HG03460 (cell line): ENCODE data around the gene NSMCE3.
"Not testable (repeated sequence)": the region's sequence is repeated elsewhere in the genome, so short reads cannot be mapped to it uniquely, and the experiment has no call there.

Source experiments
- ATAC-seq: cut with Tn5 transposase; IDR thresholded peaks from one replicate; pipeline ENCODE4 v1.9.1; 2021; ENCODE audit not compliant: unreplicated experiment

Gene NSMCE3

DNA sequence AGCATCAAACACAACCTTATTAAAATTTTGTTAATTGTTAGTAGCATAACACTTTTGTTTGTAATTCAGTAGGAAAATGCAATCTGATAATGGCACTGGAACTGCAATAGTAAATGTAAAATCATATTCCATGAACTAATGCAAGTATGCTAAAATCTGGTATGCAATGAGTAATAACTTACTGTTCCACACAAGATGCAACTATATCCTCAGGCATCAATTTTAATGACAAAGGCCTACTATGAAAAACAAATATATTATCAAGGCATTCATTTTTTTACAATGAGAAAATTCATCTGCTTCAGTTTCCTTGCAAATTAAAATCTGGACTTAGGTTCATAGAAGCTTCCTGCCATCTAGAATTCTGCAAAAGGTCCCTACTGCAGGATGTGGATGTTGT is 1.4 kb upstream of the NSMCE3 start:
- no peak for ATAC-seq

DNA sequence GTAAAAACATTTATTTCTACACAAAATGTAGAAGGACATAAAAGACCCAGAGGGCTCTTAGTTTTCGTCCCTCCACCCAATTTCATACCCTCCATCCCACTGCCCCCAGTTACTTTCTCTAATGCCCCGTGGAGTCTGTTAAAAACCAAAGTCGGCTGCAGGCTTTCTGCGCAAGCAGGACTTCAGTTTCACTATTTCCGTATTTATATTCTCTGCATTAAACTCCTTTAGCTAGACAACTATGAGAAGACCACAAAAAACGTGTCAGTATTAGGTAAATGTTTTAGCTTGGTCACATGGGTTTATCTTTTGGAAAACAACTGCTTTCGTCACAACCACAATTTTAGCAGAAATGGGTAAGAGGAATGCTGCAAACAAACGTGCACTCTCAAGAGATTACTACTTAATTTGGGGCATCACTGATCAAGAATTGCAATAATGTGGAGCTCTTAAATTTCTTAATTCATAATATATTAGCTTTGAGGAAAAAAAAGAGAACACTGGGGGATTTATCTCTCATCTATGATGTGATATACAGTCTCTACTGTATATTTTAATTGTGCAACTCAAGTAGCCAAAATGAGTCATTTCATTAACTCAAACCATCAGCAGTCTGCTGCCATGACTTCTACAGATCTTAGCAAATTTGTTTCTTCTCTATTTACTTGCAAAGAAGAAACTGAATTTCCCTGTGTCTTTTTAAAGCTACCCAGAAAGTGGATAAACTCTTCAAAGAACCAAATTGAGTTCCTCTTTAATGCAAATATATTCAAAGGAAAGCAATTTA is 740 bp upstream of the NSMCE3 start:
- peak; percentile 28 for ATAC-seq

DNA sequence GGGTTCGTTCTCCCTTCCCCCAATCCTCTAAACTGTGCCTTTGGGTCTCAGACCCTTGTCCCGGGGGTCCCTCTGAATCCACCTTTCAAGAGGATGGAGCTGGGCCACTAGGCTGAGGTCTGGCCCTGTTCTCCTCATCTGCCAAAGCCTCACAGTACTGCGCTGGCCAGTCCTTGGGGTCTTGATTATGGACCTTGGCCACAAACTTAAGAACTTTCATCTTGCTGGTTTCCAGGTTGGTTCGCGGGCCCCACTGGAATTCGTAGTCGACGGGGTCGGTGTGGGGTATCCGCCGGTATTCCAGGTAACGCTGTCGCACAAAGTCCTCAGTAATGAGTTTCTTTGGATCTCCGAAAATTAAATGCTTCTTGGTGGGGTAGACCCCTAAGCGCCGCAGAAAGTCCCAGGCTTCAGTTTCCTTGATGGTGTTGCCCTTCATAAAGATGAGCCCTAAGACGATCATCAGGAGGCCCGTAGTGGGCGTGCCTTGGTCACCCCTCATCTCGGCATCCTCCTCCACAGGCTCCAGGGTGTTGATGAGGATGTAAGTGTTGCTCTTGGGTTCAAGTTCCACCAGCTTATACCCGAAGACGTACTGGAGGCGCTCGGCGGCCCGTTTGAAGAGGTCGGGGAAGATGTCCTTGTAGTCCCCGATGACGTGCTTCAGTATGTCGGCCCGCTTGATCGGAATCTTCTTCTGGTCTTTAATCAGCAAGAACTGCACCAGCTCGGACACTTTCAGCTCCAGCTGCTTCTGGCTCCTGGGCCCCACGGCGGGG is 727 bp downstream of the NSMCE3 start:
- ATAC-seq: peak; percentile 31

DNA sequence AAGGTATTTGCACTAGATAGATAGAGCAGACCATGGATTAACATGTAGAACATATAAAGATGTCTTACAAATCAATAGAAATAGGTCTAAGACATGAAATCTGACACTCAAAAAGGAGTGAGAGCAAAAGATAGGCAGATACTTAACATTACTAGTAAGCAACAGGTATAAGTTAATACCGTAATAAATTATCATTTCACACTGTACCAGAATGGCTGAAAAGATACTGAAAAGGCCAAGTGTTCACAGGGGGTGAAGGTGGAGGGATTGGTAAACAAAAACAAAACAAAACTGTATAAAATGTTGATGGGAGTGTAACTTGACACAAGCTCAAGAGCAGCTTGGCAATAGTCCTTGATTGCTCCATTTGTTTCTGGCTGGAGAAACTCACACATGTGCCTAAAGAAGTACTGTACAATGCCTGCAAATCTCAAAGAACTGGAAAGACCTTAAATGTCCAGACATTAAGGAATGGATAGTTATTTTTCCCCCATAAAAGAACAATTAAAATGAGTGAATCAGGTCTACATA is 3.5 kb downstream of the NSMCE3 start:
- ATAC-seq: no peak

DNA sequence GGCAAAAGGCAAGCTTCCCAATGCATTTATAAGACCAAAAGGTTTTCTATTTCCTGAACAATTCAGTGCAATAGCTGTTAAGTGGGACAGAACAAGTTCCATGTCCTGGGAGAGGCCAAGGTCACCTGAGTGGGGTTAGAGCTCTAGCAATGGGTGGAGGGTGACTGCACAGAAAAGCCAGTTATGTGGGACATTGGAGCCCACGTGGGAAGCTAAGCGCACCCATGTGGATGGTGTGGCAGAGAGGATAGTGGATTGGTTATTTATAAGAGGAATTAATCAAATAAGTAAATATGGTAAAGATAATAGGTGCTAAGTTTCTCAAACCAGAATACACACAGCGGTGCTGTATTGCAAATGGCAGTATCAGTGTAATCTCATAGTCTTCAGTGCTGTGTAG is 6.3 kb downstream of the NSMCE3 start:
- ATAC-seq: no peak

DNA sequence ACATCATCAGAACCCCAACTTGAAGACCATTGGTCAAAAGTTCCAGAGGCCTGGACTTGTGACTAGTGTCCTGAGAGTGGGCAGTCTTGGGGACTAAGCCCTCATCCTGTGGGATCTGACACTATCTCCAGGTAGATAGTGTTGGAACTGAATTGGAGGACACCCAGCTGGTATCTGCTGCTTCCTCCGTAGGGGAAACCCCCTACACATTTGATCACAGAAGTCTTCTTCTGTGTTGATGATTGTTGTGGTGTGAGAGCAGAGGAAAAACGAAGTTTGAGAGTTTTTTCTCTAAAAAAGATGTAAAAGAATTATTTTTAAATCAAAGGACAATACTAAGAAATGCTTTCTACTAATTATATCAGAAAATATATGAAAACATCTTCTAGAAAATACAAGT is 6.9 kb downstream of the NSMCE3 start:
- no peak for ATAC-seq

DNA sequence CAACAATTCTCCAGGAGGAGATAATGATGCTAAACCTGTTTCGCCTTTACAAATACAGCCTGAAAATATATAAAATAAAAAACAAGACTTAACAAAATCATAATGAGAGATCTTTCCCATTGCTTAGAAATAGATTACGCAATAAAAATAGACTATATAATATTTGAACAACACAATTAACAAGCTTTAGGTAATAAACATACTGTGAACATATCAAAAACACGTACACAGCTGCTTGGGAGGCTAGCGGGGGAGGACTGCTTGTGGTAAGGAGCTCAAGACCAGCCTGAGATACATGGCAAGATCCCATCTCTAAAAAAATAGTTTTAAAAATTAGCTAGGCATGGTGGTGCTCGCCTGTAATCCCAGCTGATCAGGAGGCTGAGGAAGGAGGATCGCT is 8.7 kb downstream of the NSMCE3 start:
- no peak for ATAC-seq

DNA sequence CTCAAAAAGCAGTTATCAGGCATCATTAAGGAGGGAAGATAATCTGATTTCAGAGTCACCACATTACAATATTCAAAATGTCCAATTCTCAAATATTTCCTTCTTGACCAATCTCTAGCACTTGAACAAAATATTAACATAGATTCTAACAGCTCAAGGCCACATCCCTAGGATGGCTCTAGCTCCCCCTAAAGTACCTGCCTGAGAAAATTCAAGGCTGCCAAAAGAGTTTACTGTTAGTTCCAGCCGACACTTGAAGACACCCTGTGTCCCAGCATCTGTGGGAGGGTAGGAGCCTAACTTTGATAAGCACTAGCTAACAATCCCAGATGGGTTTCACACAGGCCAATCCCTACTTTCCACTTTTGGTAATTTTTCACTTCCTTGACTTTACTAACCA is 10.4 kb downstream of the NSMCE3 start:
- ATAC-seq: no peak

DNA sequence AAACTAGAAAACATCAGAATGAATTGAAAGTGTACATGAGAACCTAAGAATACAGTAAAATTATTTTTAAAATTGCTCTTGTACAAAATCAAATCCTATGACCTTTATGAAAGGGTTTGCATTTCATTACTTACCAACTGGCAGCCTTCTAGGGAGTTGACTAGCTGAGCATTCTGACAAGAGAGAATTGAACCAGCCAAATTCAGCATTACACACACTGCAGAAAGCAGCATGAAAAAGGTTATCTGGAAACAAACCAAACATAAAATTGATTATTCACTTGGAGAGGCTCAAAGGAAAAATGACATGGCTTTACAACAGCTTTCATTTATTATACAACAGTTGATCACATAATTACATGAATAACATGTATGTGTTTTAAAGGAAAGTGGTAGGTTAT is 17.4 kb downstream of the NSMCE3 start:
- ATAC-seq: no peak

DNA sequence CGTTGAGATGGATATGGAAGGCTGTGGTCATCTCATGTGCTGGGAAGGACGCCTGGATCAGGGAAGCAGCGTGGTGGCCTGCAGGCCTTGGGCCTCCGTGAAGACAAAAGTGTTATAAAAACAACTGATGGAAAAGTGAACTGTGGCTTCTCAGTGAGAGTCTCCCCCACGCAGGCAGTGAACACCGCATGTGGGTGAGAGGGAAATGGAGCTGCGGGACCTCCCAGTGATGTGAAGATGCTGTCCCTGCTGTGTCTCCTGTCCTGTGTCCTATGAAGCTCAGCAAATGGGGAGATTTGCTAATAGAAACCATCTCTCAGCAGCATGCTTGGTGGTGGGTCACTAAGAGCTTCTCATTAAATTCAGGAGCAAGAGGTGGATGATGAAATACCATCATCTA is 25.1 kb downstream of the NSMCE3 start:
- ATAC-seq: no peak

DNA sequence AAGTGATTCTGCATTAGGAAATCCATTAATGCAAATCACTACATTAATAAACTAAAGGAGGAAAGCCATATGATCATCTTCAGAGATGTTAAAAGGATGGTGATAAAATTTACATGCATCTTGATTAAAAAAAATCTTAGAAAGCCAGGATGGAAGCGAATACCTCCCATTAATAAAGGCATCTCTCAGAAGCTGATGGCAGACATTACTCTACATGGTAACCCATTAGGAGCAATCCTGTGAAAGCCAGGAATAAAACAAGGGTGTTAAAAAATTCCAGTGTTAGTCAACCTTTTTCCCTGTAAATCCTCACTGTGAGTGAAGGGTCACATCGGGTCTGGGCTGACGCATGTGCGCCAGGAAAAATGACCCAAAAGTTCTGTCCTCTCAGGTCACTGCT is 25.5 kb downstream of the NSMCE3 start:
- no peak for ATAC-seq

DNA sequence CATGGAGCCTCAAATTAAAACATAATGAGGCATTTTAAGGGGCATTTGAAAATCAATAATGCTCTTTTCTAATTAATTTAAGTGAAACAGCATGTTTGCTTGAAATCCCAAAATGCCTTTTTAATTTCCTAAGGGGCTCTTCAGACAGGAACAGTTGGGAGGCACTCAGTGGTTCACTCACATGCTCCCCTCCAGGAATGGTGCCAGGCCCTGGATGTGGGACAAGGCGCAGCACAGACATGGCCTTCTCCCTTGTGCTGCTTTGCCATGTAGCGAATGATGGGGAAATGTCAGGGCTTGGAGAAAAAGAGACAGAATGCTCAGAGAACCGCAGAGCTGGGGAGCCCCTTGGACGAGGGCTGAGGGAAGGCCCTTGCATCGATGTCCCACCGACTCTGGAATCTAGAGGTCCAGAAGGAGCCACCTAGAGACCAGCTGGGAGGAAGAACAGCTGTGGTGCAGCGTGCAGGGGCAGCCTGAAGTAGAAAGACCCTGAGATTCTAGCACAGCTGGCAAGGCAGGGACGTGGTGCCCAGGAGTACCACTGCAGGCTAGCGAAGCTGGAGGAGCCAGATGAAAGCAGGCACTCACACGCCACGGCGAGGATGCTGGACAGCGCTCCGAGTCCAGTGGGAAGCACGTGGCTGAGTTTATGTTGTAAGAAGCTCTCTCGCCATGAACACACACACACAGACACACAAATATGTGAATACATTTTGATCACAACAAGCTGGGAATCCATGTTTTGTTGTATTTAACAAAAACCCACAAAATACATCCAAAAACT is 27.0 kb downstream of the NSMCE3 start:
- ATAC-seq: no peak

DNA sequence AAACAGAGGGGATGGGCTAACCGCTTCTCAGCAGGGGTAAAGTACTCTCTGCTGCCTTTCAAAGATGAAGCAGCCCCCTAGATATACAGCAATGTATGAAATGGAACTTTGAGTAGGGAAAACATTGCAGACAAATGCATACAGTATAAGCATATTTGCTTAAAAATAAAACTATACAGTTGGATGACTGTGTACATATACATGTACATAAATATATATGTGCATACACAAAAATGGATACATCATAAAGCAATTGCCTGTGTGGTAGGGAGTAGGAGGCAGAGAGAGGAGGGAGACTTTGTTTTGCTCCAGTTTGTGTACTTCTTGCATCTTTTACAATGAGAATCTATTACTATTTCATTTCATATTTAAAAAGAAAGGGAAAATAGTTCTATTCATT is 28.4 kb downstream of the NSMCE3 start:
- no peak for ATAC-seq

DNA sequence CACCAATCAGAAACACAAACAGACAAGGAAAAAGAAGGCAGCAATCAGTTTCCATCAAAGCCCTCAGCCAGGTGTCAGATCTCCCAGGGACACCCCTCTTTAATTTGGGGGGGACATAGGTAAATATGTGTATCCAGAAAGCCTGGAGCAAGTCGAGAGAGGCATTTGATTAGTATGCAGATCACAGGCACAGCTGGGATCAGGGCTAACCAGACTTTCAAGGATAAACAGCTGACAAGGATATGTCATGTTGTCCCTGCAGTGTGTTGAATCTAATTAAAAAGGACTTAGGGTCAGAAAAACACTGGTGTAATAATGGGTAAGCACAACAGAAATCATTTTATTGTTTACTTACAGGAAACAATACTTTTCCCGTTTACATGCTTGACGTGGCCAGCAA is 30.2 kb downstream of the NSMCE3 start:
- ATAC-seq: no peak

DNA sequence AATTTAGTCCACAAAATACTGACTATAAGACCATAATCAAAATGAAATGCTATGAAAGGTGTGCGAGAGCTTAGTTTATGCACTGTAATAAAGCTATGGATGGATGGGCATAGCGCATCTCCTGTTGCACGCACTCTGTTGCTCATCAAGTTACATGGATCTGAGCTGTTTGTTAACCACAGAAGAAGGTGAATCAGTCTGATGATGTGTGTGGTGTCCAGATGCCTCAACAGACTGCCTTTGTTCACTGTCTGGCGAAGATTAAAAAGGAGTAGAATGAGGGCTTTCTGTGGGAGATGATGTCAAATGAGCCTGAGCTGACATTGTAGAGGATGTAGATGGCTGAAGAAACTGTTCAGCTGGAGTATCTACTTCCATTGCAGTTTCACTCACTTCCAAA is 36.1 kb downstream of the NSMCE3 start:
- no peak for ATAC-seq

DNA sequence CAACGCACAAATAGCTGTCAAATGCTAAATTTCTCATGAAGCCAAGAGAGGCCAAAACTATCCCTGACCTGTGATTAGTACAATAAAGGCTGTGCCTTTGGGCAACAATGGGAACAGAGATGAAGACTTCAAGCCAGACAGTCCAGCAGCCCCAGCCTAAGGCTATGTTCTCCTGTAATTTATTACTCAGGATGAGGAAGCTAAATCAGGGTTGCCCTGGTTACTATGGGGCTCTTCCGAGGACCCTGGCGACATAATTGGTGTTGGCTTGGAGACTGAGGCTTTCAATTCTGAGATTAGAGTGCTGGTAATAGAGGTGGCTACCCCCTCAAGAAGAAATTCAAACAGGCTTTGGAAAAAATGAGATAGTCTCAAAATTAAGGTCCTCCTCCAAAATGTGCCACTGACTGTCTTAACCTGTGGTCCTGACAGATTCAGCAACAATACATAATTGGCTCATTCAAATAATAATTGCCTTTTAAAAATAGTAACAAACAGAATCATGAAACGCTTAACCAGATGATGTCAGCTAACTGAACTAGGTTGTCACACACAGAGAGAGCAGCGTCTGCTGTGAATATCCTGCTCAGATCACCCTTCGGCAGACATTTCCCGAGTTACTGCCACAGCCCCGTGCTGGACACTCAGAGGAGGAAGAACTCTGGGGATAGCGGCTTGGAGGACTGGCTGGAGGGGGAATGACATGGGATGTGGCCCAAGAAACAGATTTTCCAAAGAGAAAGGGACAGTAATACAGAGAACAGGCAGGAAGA is 43.0 kb downstream of the NSMCE3 start:
- no peak for ATAC-seq

DNA sequence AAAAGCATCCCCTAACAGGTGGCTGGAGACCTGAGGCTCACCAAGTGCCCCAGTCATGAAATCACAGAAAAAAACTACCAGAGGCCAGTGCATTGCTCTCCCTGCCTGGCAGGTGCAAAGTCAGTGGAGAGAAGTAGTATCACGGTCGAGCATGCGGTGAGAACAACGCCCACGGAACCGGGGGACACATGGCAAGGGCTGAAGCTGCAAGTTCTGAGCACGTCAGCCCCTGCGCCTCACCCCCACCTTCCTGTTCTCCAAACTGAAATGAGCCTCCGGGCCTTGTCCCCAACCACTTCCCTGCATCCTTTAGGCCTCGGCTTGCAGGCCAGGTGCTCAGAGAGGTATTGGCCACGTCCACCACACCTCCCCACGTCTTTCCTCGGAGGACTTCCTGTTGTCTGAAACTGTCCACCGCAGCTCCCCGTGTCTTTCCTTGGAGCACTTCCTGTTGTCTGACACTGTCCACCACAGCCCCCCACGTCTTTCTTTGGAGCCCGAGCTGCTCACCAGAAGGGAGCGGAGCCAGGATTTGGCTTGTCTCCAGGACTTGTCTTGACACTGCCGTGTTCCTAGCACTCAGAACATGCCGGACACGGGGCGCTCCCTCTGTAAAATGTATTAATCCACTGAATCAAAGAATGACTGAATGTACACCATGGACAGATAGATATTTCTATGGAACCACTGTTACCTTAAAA is 43.9 kb downstream of the NSMCE3 start:
- no peak for ATAC-seq

DNA sequence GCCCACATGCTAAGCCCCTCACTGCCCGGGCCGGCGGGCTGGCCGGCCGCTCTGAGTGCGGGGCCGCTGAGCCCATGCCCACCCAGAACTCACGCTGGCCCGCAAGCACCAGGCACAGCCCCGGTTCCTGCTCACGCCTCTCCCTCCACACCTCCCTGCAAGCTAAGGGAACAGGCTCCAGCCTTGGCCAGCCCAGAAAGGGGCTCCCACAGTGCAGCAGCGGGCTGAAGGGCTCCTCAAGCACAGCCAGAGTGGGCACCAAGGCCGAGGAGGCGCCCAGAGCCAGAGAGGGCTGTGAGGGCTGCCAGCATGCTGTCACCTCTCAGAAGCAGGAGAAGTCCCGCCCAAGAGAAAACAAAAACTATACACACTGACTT is 44.6 kb downstream of the NSMCE3 start:
- not testable (repeated sequence) for ATAC-seq

DNA sequence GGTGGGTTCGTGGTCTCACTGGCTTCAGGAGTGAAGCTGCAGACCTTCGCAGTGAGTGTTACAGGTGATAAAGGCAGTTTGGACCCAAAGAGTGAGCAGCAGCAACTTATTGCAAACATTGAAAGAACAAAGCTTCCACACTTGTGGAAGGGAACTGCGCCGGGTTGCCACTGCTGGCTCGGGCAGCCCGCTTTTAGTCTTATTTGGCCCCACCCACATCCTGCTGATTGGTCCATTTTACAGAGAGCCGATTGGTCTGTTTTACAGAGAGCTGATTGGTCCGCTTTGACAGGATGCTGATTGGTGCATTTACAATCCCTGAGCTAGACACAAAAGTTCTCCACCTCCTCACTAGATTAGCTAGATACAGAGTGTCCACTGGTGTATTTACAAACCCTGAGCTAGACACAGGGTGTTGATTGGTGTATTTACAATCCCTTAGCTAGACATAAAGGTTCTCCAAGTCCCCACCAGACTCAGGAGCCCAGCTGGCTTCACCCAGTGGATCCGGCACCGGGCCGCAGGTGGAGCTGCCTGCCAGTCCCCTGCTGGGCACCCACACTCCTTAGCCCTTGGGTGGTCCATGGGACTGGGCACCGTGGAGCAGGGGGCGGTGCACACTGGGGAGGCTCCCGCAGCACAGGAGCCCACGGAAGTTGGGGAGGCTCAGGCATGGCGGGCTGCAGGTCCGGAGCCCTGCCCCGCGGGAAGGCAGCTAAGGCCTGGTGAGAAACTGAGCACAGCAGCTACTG is 45.2 kb downstream of the NSMCE3 start:
- not testable (repeated sequence) for ATAC-seq
